H1 (cell line): ENCODE data around the gene TAS2R30. TPM values are rescaled to one million over a fixed set of nuclear protein-coding genes. Genes with fewer than 3 reads are reported as not detected.

ENCODE experiments used
- CTCF ChIA-PET: fragments of 300-600 bp; sonication (Branson Sonifier 250); formaldehyde crosslinking; loops from one replicate; lab custom pipeline; 2021; ENCODE audit not compliant: partially characterized antibody; lab: Charles Lee
- POLR2A ChIA-PET: fragments of 300-600 bp; sonication (Branson Sonifier 250); formaldehyde crosslinking; loops from one replicate; lab custom pipeline; 2021; ENCODE audit warnings: inconsistent platforms; ENCODE audit not compliant: partially characterized antibody; lab: Charles Lee
- DNase-seq, 2 experiments: peaks; one replicate each; pipeline versions ENCODE4 v3.0.0 to v3.0.0-alpha.2; 2010 to 2022; ENCODE audit warnings: low spot score in 2 of 2, low read depth in 1 of 2, mixed read lengths in 1 of 2
- FAIRE-seq: peaks from 2 replicates; lab custom pipeline; 2011; peaks lifted over from hg19 to GRCh38; lab: Jason Lieb, UNC
- H2AFZ ChIP-seq: 2 replicates; pipeline ENCODE4 v1.8.1; 2012; ENCODE audit warnings: low read length, inconsistent platforms
- H2AK5ac ChIP-seq: 2 replicates; pipeline ENCODE4 v1.6.1; 2013; ENCODE audit warnings: low read depth, low read length
- H2BK120ac ChIP-seq: replicated peaks from 2 replicates; pipeline ENCODE3; 2013; ENCODE audit warnings: low read depth, low read length, inconsistent platforms
- H2BK12ac ChIP-seq: 2 replicates; pipeline ENCODE4 v1.6.1; 2013; ENCODE audit warnings: low read depth, low read length
- H2BK15ac ChIP-seq: 2 replicates; pipeline ENCODE4 v1.6.1; 2013; ENCODE audit warnings: low read length
- H2BK20ac ChIP-seq: 2 replicates; pipeline ENCODE4 v1.6.1; 2013; ENCODE audit warnings: low read length
- H2BK5ac ChIP-seq: 2 replicates; pipeline ENCODE4 v1.6.1; 2013; ENCODE audit warnings: low read depth, low read length
- H3K14ac ChIP-seq: 2 replicates; pipeline ENCODE4 v1.6.1; 2013; ENCODE audit warnings: inconsistent platforms; ENCODE audit not compliant: insufficient read length
- H3K18ac ChIP-seq: 2 replicates; pipeline ENCODE4 v1.6.1; 2013; ENCODE audit warnings: low read length; ENCODE audit errors: extremely low read depth
- H3K23ac ChIP-seq: 2 replicates; pipeline ENCODE4 v1.6.1; 2013; ENCODE audit warnings: inconsistent platforms; ENCODE audit not compliant: insufficient read length
- H3K23me2 ChIP-seq: 2 replicates; pipeline ENCODE4 v1.6.1; 2013; ENCODE audit warnings: low read depth, low read length
- H3K27ac ChIP-seq: 2 replicates; pipeline ENCODE4 v1.6.1; 2011; ENCODE audit warnings: low read depth, low read length, inconsistent platforms
- H3K27me3 ChIP-seq, 4 experiments: replicated peaks in 1 of 4; 1 replicate in 1 of 4; 2 replicates in 3 of 4; pipeline versions ENCODE4 v1.6.1 to v1.8.1; 2011 to 2013; ENCODE audit warnings: low read length in 3 of 4, mild to moderate bottlenecking in 3 of 4, inconsistent platforms in 2 of 4, mixed read lengths in 2 of 4, moderate library complexity in 1 of 4; ENCODE audit not compliant: control insufficient read depth in 3 of 4, insufficient read depth in 3 of 4; ENCODE audit errors: extremely low read depth in 1 of 4
- H3K36me3 ChIP-seq, 4 experiments: 2 replicates each; pipeline versions ENCODE4 v1.6.1 to v1.8.1; 2011 to 2013; ENCODE audit warnings: mild to moderate bottlenecking in 4 of 4, low read length in 3 of 4, moderate library complexity in 2 of 4, control low read depth in 1 of 4, inconsistent platforms in 1 of 4; ENCODE audit not compliant: insufficient read depth in 4 of 4, control insufficient read depth in 2 of 4
- H3K4ac ChIP-seq: replicated peaks from 2 replicates; pipeline ENCODE3; 2013; ENCODE audit warnings: low read length, low read depth, mixed read lengths, inconsistent platforms; ENCODE audit not compliant: insufficient read length
- H3K4me1 ChIP-seq, 4 experiments: replicated peaks in 1 of 4; 1 replicate in 1 of 4; 2 replicates in 3 of 4; pipeline versions ENCODE4 v1.6.1 to v1.8.1; 2011 to 2013; ENCODE audit warnings: low read length in 3 of 4, inconsistent platforms in 2 of 4, mixed read lengths in 1 of 4; ENCODE audit not compliant: insufficient read depth in 4 of 4, control insufficient read depth in 3 of 4
- H3K4me2 ChIP-seq, 2 experiments: 2 replicates each; pipeline versions ENCODE4 v1.6.1 to v1.8.1; 2011 to 2013; ENCODE audit warnings: low read depth in 2 of 2, low read length in 2 of 2, control low read depth in 1 of 2, inconsistent platforms in 1 of 2, mild to moderate bottlenecking in 1 of 2; ENCODE audit not compliant: insufficient read depth in 1 of 2
- H3K4me3 ChIP-seq, 4 experiments: fragments of 200-600, 300-600 bp in 1 of 4; sonication (generic), shearing (Covaris generic), sonication (Bioruptor Twin) in 1 of 4; 2 replicates each; pipeline versions ENCODE4 v1.5.1 to v1.8.1; 2011 to 2016; ENCODE audit warnings: low read length in 4 of 4, low read depth in 3 of 4, control low read depth in 2 of 4, inconsistent platforms in 2 of 4, mild to moderate bottlenecking in 2 of 4, mixed read lengths in 1 of 4, moderate library complexity in 1 of 4; ENCODE audit not compliant: insufficient read depth in 2 of 4; ENCODE audit errors: extremely low read depth in 1 of 4
- H3K56ac ChIP-seq: replicated peaks from 2 replicates; pipeline ENCODE3; 2013; ENCODE audit warnings: low read depth, mild to moderate bottlenecking, mixed read lengths, low read length, inconsistent platforms; ENCODE audit not compliant: insufficient read length
- H3K79me1 ChIP-seq: 2 replicates; pipeline ENCODE4 v1.6.1; 2013; ENCODE audit warnings: low read depth, low read length, control low read depth
- H3K79me2 ChIP-seq, 2 experiments: 2 replicates each; pipeline versions ENCODE4 v1.6.1 to v1.8.1; 2012 to 2013; ENCODE audit warnings: low read length in 2 of 2, mild to moderate bottlenecking in 2 of 2, inconsistent platforms in 1 of 2; ENCODE audit not compliant: insufficient read depth in 2 of 2, control insufficient read depth in 1 of 2
- H3K9ac ChIP-seq, 4 experiments: replicated peaks in 1 of 4; 1 replicate in 1 of 4; 2 replicates in 3 of 4; pipeline versions ENCODE4 v1.6.1 to v1.8.1; 2011 to 2013; ENCODE audit warnings: low read depth in 3 of 4, low read length in 3 of 4, control low read depth in 2 of 4, mild to moderate bottlenecking in 2 of 4, moderate library complexity in 2 of 4, inconsistent platforms in 1 of 4; ENCODE audit errors: extremely low read depth in 1 of 4
- H3K9me3 ChIP-seq, 2 experiments: 2 replicates each; pipeline versions ENCODE4 v1.6.1 to v1.8.1; 2012 to 2013; ENCODE audit warnings: mild to moderate bottlenecking in 2 of 2, moderate library complexity in 2 of 2, control low read depth in 1 of 2, inconsistent platforms in 1 of 2, low read depth in 1 of 2, low read length in 1 of 2, mixed read lengths in 1 of 2; ENCODE audit not compliant: insufficient read depth in 2 of 2
- H4K20me1 ChIP-seq, 2 experiments: replicated peaks in 1 of 2; 2 replicates each; pipeline versions ENCODE3 to v1.8.1; 2011 to 2013; ENCODE audit warnings: inconsistent platforms in 2 of 2, low read length in 2 of 2, mild to moderate bottlenecking in 1 of 2; ENCODE audit not compliant: insufficient read depth in 2 of 2, control insufficient read depth in 1 of 2
- H4K5ac ChIP-seq: 2 replicates; pipeline ENCODE4 v1.6.1; 2013; ENCODE audit warnings: low read length, low read depth, mixed read lengths, inconsistent platforms; ENCODE audit not compliant: insufficient read length
- H4K8ac ChIP-seq: 2 replicates; pipeline ENCODE4 v1.8.0; 2013; ENCODE audit warnings: mild to moderate bottlenecking, moderate library complexity, low read length, inconsistent platforms; ENCODE audit not compliant: insufficient read depth; ENCODE audit errors: extremely low read depth
- H4K91ac ChIP-seq: replicated peaks from 2 replicates; pipeline ENCODE3; 2013; ENCODE audit warnings: low read length, mixed read lengths, inconsistent platforms; ENCODE audit not compliant: insufficient read length
- BACH1 ChIP-seq: IDR thresholded peaks from 2 replicates; pipeline ENCODE4 v1.6.1; 2012; ENCODE audit warnings: low read length, improper control_type of control experiment
- BCL11A ChIP-seq, 2 experiments: IDR thresholded peaks; one replicate each; pipeline ENCODE4 v1.6.1; 2011; ENCODE audit warnings: low read depth in 2 of 2, low read length in 2 of 2, mild to moderate bottlenecking in 2 of 2
- FOSL1 ChIP-seq: IDR thresholded peaks from 2 replicates; pipeline ENCODE4 v1.6.1; 2011; ENCODE audit warnings: mild to moderate bottlenecking, low read depth, low read length, moderate library complexity; ENCODE audit not compliant: insufficient read depth
- JUND ChIP-seq: IDR thresholded peaks from 2 replicates; pipeline ENCODE4 v1.6.1; 2011; ENCODE audit warnings: mild to moderate bottlenecking, improper control_type of control experiment, low read length
- SUZ12 ChIP-seq: fragments of 200-600 bp; sonication (generic); IDR thresholded peaks from 2 replicates; pipeline ENCODE4 v1.6.1; 2012; ENCODE audit warnings: mild to moderate bottlenecking, inconsistent platforms, low read length, moderate library complexity, mixed read lengths
- TEAD4 ChIP-seq: IDR thresholded peaks from 2 replicates; pipeline ENCODE4 v1.6.1; 2012; ENCODE audit warnings: low read depth, low read length, inconsistent platforms, mixed read lengths
- YY1 ChIP-seq: IDR thresholded peaks from 2 replicates; pipeline ENCODE4 v1.6.1; 2011; ENCODE audit warnings: low read depth, mild to moderate bottlenecking, low read length
- WGBS, 2 experiments: shearing (Covaris generic) in 1 of 2; methylation state at CpG; one replicate each; pipeline versions ENCODE4 v1.1.6 to v1.1.7; 2013 to 2015; ENCODE audit warnings: low lambda C conversion rate in 2 of 2, mixed read lengths in 2 of 2, inconsistent platforms in 1 of 2, low coverage in 1 of 2, missing lambda C conversion rate in 1 of 2; ENCODE audit not compliant: insufficient replicate concordance in 2 of 2, insufficient coverage in 1 of 2, insufficient read length in 1 of 2; ENCODE audit errors: extremely low coverage in 1 of 2, missing lambda C conversion rate in 1 of 2; 5-methylcytosine and 5-hydroxymethylcytosine counted together
- polyA plus RNA-seq, 7 experiments: library from polyadenylated mRNA; depleted of rRNA in 3 of 7; stranded (reverse) in 5 of 7; unstranded in 2 of 7; fragments of >200 nt in 5 of 7; fragments of 200-250 nt in 2 of 7; gene quantifications; 1 replicate in 5 of 7; 2 replicates in 1 of 7; 4 replicates in 1 of 7; pipeline versions ENCODE4 v1.2.1 to v1.2.3, GENCODE V29; 2011 to 2013; ENCODE audit warnings: missing spikeins in 2 of 7, mixed read lengths in 2 of 7
- total RNA-seq: library from RNA; stranded (reverse); fragmentation: NEBNext Ultra II Directional; extraction: Animal tissue kit (Norgen Biotek cat#: 25700); gene quantifications from 2 replicates; pipeline ENCODE4 v1.2.1, GENCODE V29; 2021
- TF ChIP-seq, protein P1 (sequence below), 3 experiments: IDR thresholded peaks; 1 replicate in 2 of 3; 2 replicates in 1 of 3; pipeline versions ENCODE4 v1.5.1 to v1.6.1; 2011; ENCODE audit warnings: low read length in 3 of 3, mild to moderate bottlenecking in 3 of 3, inconsistent platforms in 2 of 3, low read depth in 1 of 3, moderate library complexity in 1 of 3; ENCODE audit not compliant: insufficient read depth in 1 of 3; ENCODE audit errors: control extremely low read depth in 1 of 3

TAS2R30 gene
- total and polyA plus RNA-seq, 2 of the 8 experiments (the other 6 are each of a cell fraction or from before 2014, with no cell fraction given): 0.33 to 1.0 TPM

GRCh38 chr12:11105546-11105945, 28.9 kb downstream of the TAS2R30 start:
- H3K27me3 ChIP-seq: no peaks in the 10 kb centered on the region
- H3K79me2 ChIP-seq: peaks cover 3 to 56% of the 10 kb centered on the region in 2 experiments; a peak in 2 of 4 replicates
- H3K79me1 ChIP-seq: no peaks in the 10 kb centered on the region; the same call in 1 of the 2 replicates
- no peak overlapping the region for H2AK5ac ChIP-seq
- H3K56ac ChIP-seq: no peak overlapping the region
- POLR2A ChIA-PET: no interaction called here
- H2BK15ac ChIP-seq: no peak overlapping the region
- no peak overlapping the region for H3K4me3 ChIP-seq
- H4K5ac ChIP-seq: no peak overlapping the region
- no peaks in the 10 kb centered on the region for H4K20me1 ChIP-seq
- TF ChIP-seq YY1 (no peak), JUND (no peak), BCL11A (IDR thresholded peaks at IDR 0.05; ENCODE audit: low read depth in 2 of 2, low read length in 2 of 2) (no peak), SUZ12 (no peak), BACH1 (no peak), TEAD4 (no peak), FOSL1 (no peak)
- TF ChIP-seq, protein P1, sequence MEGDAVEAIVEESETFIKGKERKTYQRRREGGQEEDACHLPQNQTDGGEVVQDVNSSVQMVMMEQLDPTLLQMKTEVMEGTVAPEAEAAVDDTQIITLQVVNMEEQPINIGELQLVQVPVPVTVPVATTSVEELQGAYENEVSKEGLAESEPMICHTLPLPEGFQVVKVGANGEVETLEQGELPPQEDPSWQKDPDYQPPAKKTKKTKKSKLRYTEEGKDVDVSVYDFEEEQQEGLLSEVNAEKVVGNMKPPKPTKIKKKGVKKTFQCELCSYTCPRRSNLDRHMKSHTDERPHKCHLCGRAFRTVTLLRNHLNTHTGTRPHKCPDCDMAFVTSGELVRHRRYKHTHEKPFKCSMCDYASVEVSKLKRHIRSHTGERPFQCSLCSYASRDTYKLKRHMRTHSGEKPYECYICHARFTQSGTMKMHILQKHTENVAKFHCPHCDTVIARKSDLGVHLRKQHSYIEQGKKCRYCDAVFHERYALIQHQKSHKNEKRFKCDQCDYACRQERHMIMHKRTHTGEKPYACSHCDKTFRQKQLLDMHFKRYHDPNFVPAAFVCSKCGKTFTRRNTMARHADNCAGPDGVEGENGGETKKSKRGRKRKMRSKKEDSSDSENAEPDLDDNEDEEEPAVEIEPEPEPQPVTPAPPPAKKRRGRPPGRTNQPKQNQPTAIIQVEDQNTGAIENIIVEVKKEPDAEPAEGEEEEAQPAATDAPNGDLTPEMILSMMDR (IDR thresholded peaks at IDR 0.05; ENCODE audit: control extremely low read depth in 1 of 3, insufficient read depth in 1 of 3, low read depth in 1 of 3, low read length in 3 of 3): no peak
- WGBS, 2 experiments: 58% methylated on average over 2 of the region's 2 CpGs; no CpG with 5 or more reads in 1 of the 2 experiments
- H3K23me2 ChIP-seq: no peaks in the 10 kb centered on the region
- FAIRE-seq (no peak), DNase-seq (no peak)
- no peak overlapping the region for H2BK120ac ChIP-seq
- H3K23ac ChIP-seq: no peak overlapping the region
- H3K36me3 ChIP-seq: 0 out of 8 replicates have a peak, but pooled peaks cover 0 to 5% (median 0%) of the 10 kb centered on the region in 4 experiments
- H3K4ac ChIP-seq: no peak overlapping the region
- H3K9ac ChIP-seq: no peak overlapping the region
- H3K4me2 ChIP-seq: no peak overlapping the region
- no peak overlapping the region for H2BK20ac ChIP-seq
- no peak overlapping the region for H2AFZ ChIP-seq
- H4K8ac ChIP-seq: no peak overlapping the region
- H4K91ac ChIP-seq: no peak overlapping the region
- H2BK12ac ChIP-seq: no peak overlapping the region
- CTCF ChIA-PET: no interaction called here
- H2BK5ac ChIP-seq: no peak overlapping the region
- H3K4me1 ChIP-seq: no peaks in the 10 kb centered on the region
- no peak overlapping the region for H3K18ac ChIP-seq
- H3K27ac ChIP-seq: no peak overlapping the region
- no peaks in the 10 kb centered on the region; a peak in 1 of 4 replicates for H3K9me3 ChIP-seq
- no peak overlapping the region for H3K14ac ChIP-seq
